Measurements from ENCODE around the gene TH. TPM values are rescaled to one million over a fixed set of nuclear protein-coding genes. Genes with fewer than 3 reads are reported as not detected.

Gene TH
- total RNA-seq, 2 experiments from 2014 or later: not detected

GRCh38 chr11:2201542-2201941 lies 29.9 kb upstream of the TH start:
- Histone ChIP-seq H3K9me3 (ENCODE audit: low read length) (no peaks in the 10 kb centered on the region), H3K27ac (ENCODE audit: low read depth, low read length, poor library complexity, severe bottlenecking) (no peak overlapping the region), H3K79me2 (ENCODE audit: insufficient read depth, low read depth, low read length) (no peaks in the 10 kb centered on the region), H2AFZ (ENCODE audit: low read length) (no peak overlapping the region), H3K36me3 (ENCODE audit: insufficient read depth, low read length) (no peaks in the 10 kb centered on the region), H3K9me2 (ENCODE audit: insufficient read depth, low read length) (no peaks in the 10 kb centered on the region), H4K20me1 (ENCODE audit: insufficient read depth, low read length) (no peaks in the 10 kb centered on the region), H3K4me1 (ENCODE audit: insufficient read depth, low read length, poor library complexity, severe bottlenecking) (peaks cover 3% of the 10 kb centered on the region), H3K4me2 (ENCODE audit: low read length) (no peak overlapping the region), H3K4me3 (ENCODE audit: low read depth, low read length, poor library complexity, severe bottlenecking) (no peak overlapping the region)
- TF ChIP-seq EZH2phosphoT487 (IDR thresholded peaks at IDR 0.05; ENCODE audit: borderline replicate concordance, low read depth, low read length) (no peak), CTCF (conservative IDR thresholded peaks at IDR 0.05; ENCODE audit: low read length) (no peak)
- DNase-seq (ENCODE audit: low spot score): no peak
- ChIA-PET POLR2A (no interaction called here), CTCF (ENCODE audit: unreplicated experiment) (no interaction called here)
- BruUV-seq (replicated peaks): no TSS peak
- intact Hi-C loops (cut with micrococcal nuclease; ENCODE audit: unreplicated experiment): no loop called here

- BruUV-seq (replicated peaks): no TSS peak
- H3K36me3 ChIP-seq (ENCODE audit: insufficient read depth, low read length): no peaks in the 10 kb centered on the region
- H4K20me1 ChIP-seq (ENCODE audit: insufficient read depth, low read length): no peaks in the 10 kb centered on the region
- H3K4me2 ChIP-seq (ENCODE audit: low read length): no peak overlapping the region
- intact Hi-C loops (cut with micrococcal nuclease; ENCODE audit: unreplicated experiment): no loop called here
- ChIA-PET POLR2A (no interaction called here), CTCF (ENCODE audit: unreplicated experiment) (no interaction called here)
- no peaks in the 10 kb centered on the region for H3K79me2 ChIP-seq (ENCODE audit: insufficient read depth, low read depth, low read length)
- H3K27ac ChIP-seq (ENCODE audit: low read depth, low read length, poor library complexity, severe bottlenecking): no peak overlapping the region
- no peak for TF ChIP-seq EZH2phosphoT487 (IDR thresholded peaks at IDR 0.05; ENCODE audit: borderline replicate concordance, low read depth, low read length)
- TF ChIP-seq CTCF (conservative IDR thresholded peaks at IDR 0.05; ENCODE audit: low read length): no peak
- H3K9me2 ChIP-seq (ENCODE audit: insufficient read depth, low read length): no peaks in the 10 kb centered on the region
- H3K9me3 ChIP-seq (ENCODE audit: low read length): no peaks in the 10 kb centered on the region
- peaks cover 3% of the 10 kb centered on the region for H3K4me1 ChIP-seq (ENCODE audit: insufficient read depth, low read length, poor library complexity, severe bottlenecking)
- no peak for DNase-seq (ENCODE audit: low spot score)
- no peak overlapping the region for H3K4me3 ChIP-seq (ENCODE audit: low read depth, low read length, poor library complexity, severe bottlenecking)
- no peak overlapping the region for H2AFZ ChIP-seq (ENCODE audit: low read length)
These were observed 29.4 kb upstream of the TH start for GRCh38 chr11:2200957-2201519.

- no TSS peak for BruUV-seq (replicated peaks)
- CTCF ChIA-PET (ENCODE audit: unreplicated experiment): no interaction called here
These were observed 28.9 kb upstream of the TH start for GRCh38 chr11:2200536-2200935.

More at GRCh38 chr11:2200536-2200935, 28.9 kb upstream of the TH start:
- H3K9me3 ChIP-seq (ENCODE audit: low read length): no peaks in the 10 kb centered on the region
- no peaks in the 10 kb centered on the region for H4K20me1 ChIP-seq (ENCODE audit: insufficient read depth, low read length)
- TF ChIP-seq EZH2phosphoT487 (IDR thresholded peaks at IDR 0.05; ENCODE audit: borderline replicate concordance, low read depth, low read length): no peak
- no peak overlapping the region for H3K4me3 ChIP-seq (ENCODE audit: low read depth, low read length, poor library complexity, severe bottlenecking)
- POLR2A ChIA-PET: no interaction called here
- no peak for DNase-seq (ENCODE audit: low spot score)
- H3K4me1 ChIP-seq (ENCODE audit: insufficient read depth, low read length, poor library complexity, severe bottlenecking): peaks cover 3% of the 10 kb centered on the region
- H3K79me2 ChIP-seq (ENCODE audit: insufficient read depth, low read depth, low read length): no peaks in the 10 kb centered on the region
- no peak overlapping the region for H3K4me2 ChIP-seq (ENCODE audit: low read length)
- intact Hi-C loops (cut with micrococcal nuclease; ENCODE audit: unreplicated experiment): no loop called here
- H3K9me2 ChIP-seq (ENCODE audit: insufficient read depth, low read length): no peaks in the 10 kb centered on the region
- H3K36me3 ChIP-seq (ENCODE audit: insufficient read depth, low read length): no peaks in the 10 kb centered on the region
- no peak overlapping the region for H2AFZ ChIP-seq (ENCODE audit: low read length)
- no peak overlapping the region for H3K27ac ChIP-seq (ENCODE audit: low read depth, low read length, poor library complexity, severe bottlenecking)

Measured in OCI-LY7 (cell line).